ENCODE results near the gene EIF2AK3. TPM values are rescaled to one million over a fixed set of nuclear protein-coding genes. Genes with fewer than 3 reads are reported as not detected.

The EIF2AK3 gene
- total and polyA plus RNA-seq, 10 of the 15 experiments (the other 5 are each of a cell fraction or from before 2014, with no cell fraction given), result 5.0 to 44.7 (median 22.4) TPM

DNA sequence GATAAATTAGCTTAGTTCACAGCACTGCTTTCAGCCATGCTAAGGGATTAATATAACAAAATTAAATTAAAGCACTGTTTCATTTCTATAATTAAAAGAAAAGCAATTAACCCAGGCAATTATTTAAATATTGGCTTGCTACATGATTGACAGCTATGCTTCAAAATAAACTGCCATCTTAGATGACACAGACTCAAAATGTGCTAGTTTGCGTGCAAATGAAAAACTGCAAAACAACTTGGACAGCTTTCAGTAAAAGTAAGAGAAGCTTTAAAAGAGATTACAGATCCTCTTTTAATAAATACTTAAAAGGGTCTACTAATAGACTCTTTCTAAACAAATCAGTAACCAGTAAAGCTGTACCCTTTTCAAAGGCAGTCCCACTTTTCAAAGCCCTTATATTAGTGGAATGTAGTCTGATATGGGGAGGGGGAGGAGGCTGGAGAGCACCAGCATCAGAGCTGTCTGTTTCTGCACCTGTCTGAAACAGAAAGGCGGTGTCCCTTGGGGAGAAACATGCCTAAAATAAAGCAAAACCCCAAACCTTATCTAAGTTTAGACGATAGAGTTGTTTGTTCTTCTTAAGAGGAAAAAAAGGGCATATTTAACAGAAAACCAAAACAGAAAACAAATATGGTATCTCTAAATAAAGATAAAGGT lies 20.8 kb downstream of the EIF2AK3 start (continued):
- TF ChIP-seq EP300 (IDR thresholded peaks at IDR 0.05; ENCODE audit: borderline replicate concordance in 1 of 2, control insufficient read depth in 1 of 2, low read depth in 2 of 2, low read length in 2 of 2) (peak in 1 of 2 experiments; percentile 99; a peak in 3 of 4 replicates), ZBED1 (IDR thresholded peaks at IDR 0.05; ENCODE audit: borderline replicate concordance) (peak; percentile 90), RELA (IDR thresholded peaks at IDR 0.05; ENCODE audit: borderline replicate concordance, partially characterized antibody) (no peak), PBX3 (IDR thresholded peaks at IDR 0.05; ENCODE audit: insufficient replicate concordance, low read depth, low read length) (peak; percentile 89), ETV6 (conservative IDR thresholded peaks at IDR 0.05 in 1 of 2, IDR thresholded peaks at IDR 0.05 in 1 of 2; ENCODE audit: borderline replicate concordance in 1 of 2, low read depth in 1 of 2) (peak in 1 of 2 experiments; percentile 71; a peak in 1 of 4 replicates), KLF5 (IDR thresholded peaks at IDR 0.05; ENCODE audit: partially characterized antibody) (no peak), RELB (IDR thresholded peaks at IDR 0.05; ENCODE audit: low read depth) (peak; percentile 80), EED (IDR thresholded peaks at IDR 0.05; ENCODE audit: low read depth) (peak; percentile 79), PAX5 (IDR thresholded peaks at IDR 0.05; ENCODE audit: borderline replicate concordance, low read depth, low read length) (peak; percentile 77; the same call in 1 of the 2 replicates), CUX1 (IDR thresholded peaks at IDR 0.05; ENCODE audit: insufficient replicate concordance, low read depth, low read length) (peak; percentile 41), E2F8 (IDR thresholded peaks at IDR 0.05; ENCODE audit: low read depth, partially characterized antibody) (no peak), NR2C2 (IDR thresholded peaks at IDR 0.05; ENCODE audit: borderline replicate concordance, control insufficient read depth, insufficient read length, low read depth) (no peak)
- TF ChIP-seq, protein P1, sequence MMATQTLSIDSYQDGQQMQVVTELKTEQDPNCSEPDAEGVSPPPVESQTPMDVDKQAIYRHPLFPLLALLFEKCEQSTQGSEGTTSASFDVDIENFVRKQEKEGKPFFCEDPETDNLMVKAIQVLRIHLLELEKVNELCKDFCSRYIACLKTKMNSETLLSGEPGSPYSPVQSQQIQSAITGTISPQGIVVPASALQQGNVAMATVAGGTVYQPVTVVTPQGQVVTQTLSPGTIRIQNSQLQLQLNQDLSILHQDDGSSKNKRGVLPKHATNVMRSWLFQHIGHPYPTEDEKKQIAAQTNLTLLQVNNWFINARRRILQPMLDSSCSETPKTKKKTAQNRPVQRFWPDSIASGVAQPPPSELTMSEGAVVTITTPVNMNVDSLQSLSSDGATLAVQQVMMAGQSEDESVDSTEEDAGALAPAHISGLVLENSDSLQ (IDR thresholded peaks at IDR 0.05), result peak; percentile 97
- TF ChIP-seq, protein P2, sequence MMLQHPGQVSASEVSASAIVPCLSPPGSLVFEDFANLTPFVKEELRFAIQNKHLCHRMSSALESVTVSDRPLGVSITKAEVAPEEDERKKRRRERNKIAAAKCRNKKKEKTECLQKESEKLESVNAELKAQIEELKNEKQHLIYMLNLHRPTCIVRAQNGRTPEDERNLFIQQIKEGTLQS (IDR thresholded peaks at IDR 0.05; ENCODE audit: borderline replicate concordance, extremely low read depth, low read depth, low read length), result no peak
